OCI-LY3 (cell line): Measurements from ENCODE around the gene DNTTIP2.
"Not testable (repeated sequence)": the region's sequence is repeated elsewhere in the genome, so short reads cannot be mapped to it uniquely, and the experiment has no call there.

Experiments used
- H2AFZ ChIP-seq: fragments of 200-600, 300-600 bp; shearing (Covaris generic); 2 replicates; pipeline ENCODE4 v1.6.0; 2014; ENCODE audit warnings: antibody characterized with exemption, low read depth, low read length
- H3K27ac ChIP-seq: fragments of 200-600, 300-600 bp; sonication (generic); 2 replicates; pipeline ENCODE4 v1.5.1; 2014; ENCODE audit warnings: mild to moderate bottlenecking, low read length, moderate library complexity, mixed read lengths
- H3K27me3 ChIP-seq: fragments of 200-600, 300-600 bp; sonication (generic); 2 replicates; pipeline ENCODE4 v1.6.1; 2014; ENCODE audit warnings: low read depth, low read length, mixed read lengths
- H3K36me3 ChIP-seq: fragments of 200-600, 300-600 bp; sonication (generic); replicated peaks from 2 replicates; pipeline ENCODE3; 2014; ENCODE audit warnings: low read depth, low read length, mixed read lengths
- H3K4me1 ChIP-seq: fragments of 300-600, 200-600 bp; sonication (generic); 2 replicates; pipeline ENCODE4 v1.6.1; 2014; ENCODE audit warnings: low read length, mixed read lengths
- H3K4me2 ChIP-seq: fragments of 200-600, 300-600 bp; sonication (generic); 2 replicates; pipeline ENCODE4 v1.6.1; 2014; ENCODE audit warnings: low read length, mixed read lengths
- H3K4me3 ChIP-seq: fragments of 300-600, 200-600 bp; sonication (generic); 2 replicates; pipeline ENCODE4 v1.5.1; 2014; ENCODE audit warnings: antibody characterized with exemption, mild to moderate bottlenecking, low read length, moderate library complexity
- H3K79me2 ChIP-seq: fragments of 300-600, 200-600 bp; shearing (Covaris generic); 2 replicates; pipeline ENCODE4 v1.6.1; 2014; ENCODE audit warnings: mild to moderate bottlenecking, low read length, mixed read lengths
- H3K9ac ChIP-seq: fragments of 300-600, 200-600 bp; shearing (Covaris generic); 2 replicates; pipeline ENCODE4 v1.6.0; 2014; ENCODE audit warnings: mild to moderate bottlenecking, low read length, moderate library complexity
- H3K9me3 ChIP-seq: fragments of 200-600, 300-600 bp; shearing (Covaris generic); 2 replicates; pipeline ENCODE4 v1.6.1; 2014; ENCODE audit warnings: low read length, mixed read lengths; ENCODE audit not compliant: insufficient read depth
- H4K20me1 ChIP-seq: fragments of 200-600, 300-600 bp; sonication (generic); 2 replicates; pipeline ENCODE4 v1.6.1; 2016; ENCODE audit warnings: low read length, mixed read lengths; ENCODE audit not compliant: insufficient read depth
- EZH2phosphoT487 ChIP-seq: fragments of 200-600 bp; shearing (Covaris generic); IDR thresholded peaks from 2 replicates; pipeline ENCODE4 v1.6.1; 2018; ENCODE audit warnings: antibody characterized with exemption, mixed run types, low read depth
- TF ChIP-seq, protein P1 (sequence below): fragments of 200-600, 300-600 bp; sonication (generic); IDR thresholded peaks from 2 replicates; pipeline ENCODE4 v1.5.1; 2014; ENCODE audit warnings: antibody characterized with exemption, low read length, low read depth

The DNTTIP2 gene

DNA sequence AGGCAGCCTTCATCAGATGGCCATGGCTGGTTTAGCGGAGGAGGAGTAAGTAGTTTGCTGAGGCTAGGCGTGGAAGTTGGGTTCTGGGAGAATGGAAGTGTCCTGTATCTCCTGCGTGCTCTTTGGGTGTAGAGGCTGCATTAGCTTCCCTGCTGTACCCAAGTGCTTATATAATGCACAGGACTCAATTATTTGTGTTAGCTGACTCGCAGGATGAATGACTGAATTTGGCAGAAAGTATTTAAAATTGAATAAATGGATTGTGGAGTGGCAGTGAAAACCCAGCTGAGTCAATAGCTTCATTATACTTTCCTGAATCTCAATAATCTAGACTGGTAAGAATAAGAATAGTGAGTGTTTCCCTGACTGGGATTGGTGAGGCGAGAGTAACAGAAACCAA is 13.8 kb downstream of the DNTTIP2 start:
- TF ChIP-seq EZH2phosphoT487 = no peak
- TF ChIP-seq, protein P1, sequence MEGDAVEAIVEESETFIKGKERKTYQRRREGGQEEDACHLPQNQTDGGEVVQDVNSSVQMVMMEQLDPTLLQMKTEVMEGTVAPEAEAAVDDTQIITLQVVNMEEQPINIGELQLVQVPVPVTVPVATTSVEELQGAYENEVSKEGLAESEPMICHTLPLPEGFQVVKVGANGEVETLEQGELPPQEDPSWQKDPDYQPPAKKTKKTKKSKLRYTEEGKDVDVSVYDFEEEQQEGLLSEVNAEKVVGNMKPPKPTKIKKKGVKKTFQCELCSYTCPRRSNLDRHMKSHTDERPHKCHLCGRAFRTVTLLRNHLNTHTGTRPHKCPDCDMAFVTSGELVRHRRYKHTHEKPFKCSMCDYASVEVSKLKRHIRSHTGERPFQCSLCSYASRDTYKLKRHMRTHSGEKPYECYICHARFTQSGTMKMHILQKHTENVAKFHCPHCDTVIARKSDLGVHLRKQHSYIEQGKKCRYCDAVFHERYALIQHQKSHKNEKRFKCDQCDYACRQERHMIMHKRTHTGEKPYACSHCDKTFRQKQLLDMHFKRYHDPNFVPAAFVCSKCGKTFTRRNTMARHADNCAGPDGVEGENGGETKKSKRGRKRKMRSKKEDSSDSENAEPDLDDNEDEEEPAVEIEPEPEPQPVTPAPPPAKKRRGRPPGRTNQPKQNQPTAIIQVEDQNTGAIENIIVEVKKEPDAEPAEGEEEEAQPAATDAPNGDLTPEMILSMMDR = no peak
- Histone ChIP-seq H4K20me1 (no peaks in the 10 kb centered on the region), H3K4me3 (no peak overlapping the region), H3K27me3 (no peaks in the 10 kb centered on the region), H3K79me2 (no peaks in the 10 kb centered on the region), H3K4me1 (no peaks in the 10 kb centered on the region), H3K9ac (no peak overlapping the region), H3K36me3 (peaks cover 8% of the 10 kb centered on the region), H3K4me2 (no peak overlapping the region), H3K27ac (no peak overlapping the region), H2AFZ (no peak overlapping the region), H3K9me3 (no peaks in the 10 kb centered on the region)

DNA sequence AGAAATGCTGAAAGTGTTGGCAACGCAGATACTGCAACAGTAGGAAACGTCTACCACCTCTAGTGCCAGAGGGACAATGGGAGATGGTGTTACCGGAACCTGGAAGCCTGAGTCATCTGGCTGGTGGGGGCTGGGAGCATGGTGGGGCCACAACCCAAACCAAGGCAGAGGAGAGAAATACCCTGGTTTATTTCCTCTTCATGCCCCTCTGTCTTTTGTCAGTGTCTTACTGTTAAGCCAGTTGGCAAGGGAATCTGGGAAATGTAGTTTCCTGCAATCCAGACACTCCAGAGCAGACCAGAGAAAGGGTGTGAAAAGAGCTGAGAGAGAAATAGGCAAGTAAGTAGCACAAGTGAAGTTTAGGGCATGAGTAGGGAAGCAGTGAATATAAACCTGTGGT is 14.8 kb downstream of the DNTTIP2 start:
- H3K27me3 ChIP-seq = no peaks in the 10 kb centered on the region
- H3K27ac ChIP-seq = no peak overlapping the region
- H3K9me3 ChIP-seq = no peaks in the 10 kb centered on the region
- H3K4me1 ChIP-seq = no peaks in the 10 kb centered on the region
- no peak overlapping the region for H3K9ac ChIP-seq
- H3K79me2 ChIP-seq = no peaks in the 10 kb centered on the region
- H3K36me3 ChIP-seq = no peaks in the 10 kb centered on the region
- no peak overlapping the region for H2AFZ ChIP-seq
- H4K20me1 ChIP-seq = no peaks in the 10 kb centered on the region
- no peak for TF ChIP-seq EZH2phosphoT487
- TF ChIP-seq, protein P1 = no peak
- no peak overlapping the region for H3K4me3 ChIP-seq
- no peak overlapping the region for H3K4me2 ChIP-seq

DNA sequence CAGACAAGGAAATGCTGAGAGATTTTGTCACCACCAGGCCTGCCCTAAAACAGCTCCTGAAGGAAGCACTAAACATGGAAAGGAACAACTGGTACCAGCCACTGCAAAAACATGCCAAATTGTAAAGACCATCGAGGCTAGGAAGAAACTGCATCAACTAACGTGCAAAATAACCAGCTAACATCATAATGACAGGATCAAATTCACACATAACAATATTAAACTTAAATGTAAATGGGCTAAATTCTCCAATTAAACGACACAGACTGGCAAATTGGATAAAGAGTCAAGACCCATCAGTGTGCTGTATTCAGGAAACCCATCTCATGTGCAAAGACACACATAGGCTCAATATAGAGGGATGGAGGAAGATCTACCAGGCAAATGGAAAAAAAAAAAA is 21.4 kb downstream of the DNTTIP2 start:
- not testable (repeated sequence) for H3K4me1 ChIP-seq, H4K20me1 ChIP-seq, H3K79me2 ChIP-seq, H3K27ac ChIP-seq, H3K27me3 ChIP-seq, H3K4me2 ChIP-seq, H3K9me3 ChIP-seq, H3K36me3 ChIP-seq, H3K9ac ChIP-seq, H2AFZ ChIP-seq, H3K4me3 ChIP-seq

DNA sequence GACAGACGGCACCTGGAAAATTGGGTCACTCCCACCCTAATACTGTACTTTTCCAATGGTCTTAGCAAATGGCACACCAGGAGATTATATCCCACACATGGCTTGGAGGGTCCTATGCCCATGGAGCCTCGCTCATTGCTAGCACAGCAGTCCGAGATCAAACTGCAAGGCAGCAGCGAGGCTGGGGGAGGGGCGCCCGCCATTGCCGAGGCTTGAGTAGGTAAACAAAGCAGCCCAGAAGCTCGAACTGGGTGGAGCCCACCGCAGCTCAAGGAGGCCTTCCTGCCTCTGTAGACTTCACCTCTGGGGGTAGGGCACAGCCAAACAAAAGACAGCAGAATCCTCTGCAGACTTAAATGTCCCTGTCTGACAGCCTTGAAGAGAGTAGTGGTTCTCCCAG is 23.0 kb downstream of the DNTTIP2 start:
- not testable (repeated sequence) for H3K4me1 ChIP-seq, H3K27ac ChIP-seq, H3K27me3 ChIP-seq, H3K9me3 ChIP-seq, H3K4me2 ChIP-seq, H3K79me2 ChIP-seq, H4K20me1 ChIP-seq, H3K36me3 ChIP-seq, H3K4me3 ChIP-seq, H3K9ac ChIP-seq, H2AFZ ChIP-seq

DNA sequence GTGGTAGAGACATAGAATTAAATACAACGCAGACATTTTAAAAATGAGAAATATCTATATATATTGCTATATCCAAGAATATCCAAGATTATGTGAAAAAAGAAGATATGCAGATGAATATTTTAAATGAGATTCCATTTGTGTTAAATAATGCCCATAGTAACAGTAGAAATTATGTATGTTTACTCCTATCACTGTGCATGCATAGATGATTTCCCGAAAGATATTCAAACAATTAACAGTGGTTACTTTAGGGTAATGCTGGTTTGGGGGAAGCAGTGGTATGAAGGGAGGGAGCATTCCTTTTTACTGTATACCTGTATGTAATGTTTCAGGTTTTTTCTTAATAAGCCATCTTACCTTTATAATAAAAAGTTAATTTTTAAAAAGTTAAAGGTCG is 25.1 kb downstream of the DNTTIP2 start:
- no peaks in the 10 kb centered on the region for H3K4me1 ChIP-seq
- H3K36me3 ChIP-seq = no peaks in the 10 kb centered on the region
- H4K20me1 ChIP-seq = no peaks in the 10 kb centered on the region
- H3K4me3 ChIP-seq = no peak overlapping the region
- no peak for TF ChIP-seq EZH2phosphoT487
- TF ChIP-seq, protein P1 = no peak
- H3K79me2 ChIP-seq = no peaks in the 10 kb centered on the region
- H3K27me3 ChIP-seq = no peaks in the 10 kb centered on the region
- no peak overlapping the region for H2AFZ ChIP-seq
- no peaks in the 10 kb centered on the region for H3K9me3 ChIP-seq
- no peak overlapping the region for H3K27ac ChIP-seq
- H3K4me2 ChIP-seq = no peak overlapping the region
- H3K9ac ChIP-seq = no peak overlapping the region
